WI38 (cell line): ENCODE data around the gene LY6G5C.

Source experiments
- H3K4me3 ChIP-seq: 2 replicates; pipeline ENCODE4 v1.5.1; 2011; ENCODE audit warnings: low read depth, mild to moderate bottlenecking, control low read depth, low read length
- CTCF ChIP-seq: IDR thresholded peaks from 2 replicates; pipeline ENCODE4 v1.5.1; 2012; ENCODE audit warnings: low read depth, mild to moderate bottlenecking, control low read depth, low read length

LY6G5C gene

DNA sequence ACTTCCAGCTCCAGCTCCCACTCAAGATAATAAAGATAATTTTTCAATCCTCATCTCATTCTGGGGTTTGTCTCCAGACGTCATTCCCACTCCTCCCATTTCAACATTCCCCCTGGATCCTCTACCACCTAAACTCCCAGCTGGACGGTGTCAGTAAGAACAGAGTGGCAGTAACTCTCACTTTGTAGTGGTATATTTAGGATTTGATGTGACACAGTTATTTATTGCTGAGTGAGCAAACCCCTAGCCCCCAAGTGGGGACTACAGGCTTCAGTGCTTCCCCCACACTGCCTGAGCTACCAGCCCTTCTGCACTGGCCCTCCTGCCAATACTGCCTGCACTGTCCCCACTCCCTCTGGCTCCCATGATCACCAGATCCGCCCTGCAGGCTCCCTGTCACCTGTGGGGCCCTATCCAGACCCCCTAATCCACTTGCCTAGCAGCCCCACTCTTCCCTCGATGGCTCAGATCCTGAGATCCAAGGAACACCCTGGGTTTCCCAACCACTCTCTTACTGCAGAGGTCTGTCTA, 22.6 kb downstream of the LY6G5C start:
- no peak for TF ChIP-seq CTCF
- no peak overlapping the region for H3K4me3 ChIP-seq

- TF ChIP-seq CTCF = no peak
- no peak overlapping the region for H3K4me3 ChIP-seq
Observed at GRCh38 chr6:31657406-31658157, 23.3 kb downstream of the LY6G5C start.

- no peak within 1 kb of the TSS for H3K4me3 ChIP-seq
Observed at GRCh38 chr6:31655349-31656237, 25.3 kb downstream of the LY6G5C start, which contains the start of gene APOM. TSS of gene APOM (plus strand) at chr6:31655894. CDS start at chr6:31655967, 73 bp downstream.

GRCh38 chr6:31654574-31655348, 26.1 kb downstream of the LY6G5C start:
- no peak for TF ChIP-seq CTCF

More at GRCh38 chr6:31655349-31656237, 25.3 kb downstream of the LY6G5C start, which contains the start of gene APOM:
- TF ChIP-seq CTCF = no peak

DNA sequence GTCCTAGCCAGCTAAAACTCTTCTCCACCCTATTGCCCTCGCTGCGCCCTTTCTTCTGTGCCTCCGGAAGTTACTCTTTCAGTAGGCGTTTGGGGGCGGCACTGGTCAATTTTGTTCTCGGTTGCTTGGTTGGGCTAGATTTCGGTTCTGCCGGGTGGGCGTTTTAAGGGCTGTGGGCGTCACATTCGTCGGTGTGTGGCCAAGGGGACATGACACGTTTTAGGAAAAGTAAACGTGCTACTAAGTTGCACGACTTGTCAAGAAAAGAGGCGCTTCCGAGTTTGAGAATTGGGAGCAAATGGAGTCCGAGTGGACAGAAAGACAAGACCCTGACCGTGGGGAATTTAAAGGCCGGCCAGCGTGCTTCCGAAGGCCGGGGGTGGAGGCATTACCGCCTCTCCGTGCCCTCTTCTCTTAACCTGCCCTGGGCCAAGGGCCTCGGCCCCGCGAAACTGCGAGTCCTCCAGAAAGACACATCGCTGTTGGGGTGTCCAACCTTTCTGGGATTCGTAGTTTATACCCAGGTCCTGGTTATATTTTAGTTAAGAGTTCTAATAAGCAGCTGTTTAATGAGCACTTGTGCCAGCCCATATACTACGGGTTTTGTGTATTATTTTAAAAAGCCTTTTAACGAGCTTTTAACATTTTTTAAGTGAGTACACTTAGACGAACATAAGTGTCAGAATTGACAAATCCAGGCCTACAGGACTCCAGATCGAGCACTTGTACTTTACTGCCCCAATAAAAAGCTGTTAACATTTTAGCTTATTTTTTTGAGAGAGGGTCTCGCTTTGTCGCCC, 27.7 kb downstream of the LY6G5C start:
- peak overlapping the region; percentile 80 for H3K4me3 ChIP-seq
- no peak for TF ChIP-seq CTCF

More at GRCh38 chr6:31654574-31655348, 26.1 kb downstream of the LY6G5C start:
- no peak overlapping the region for H3K4me3 ChIP-seq

- no peak for TF ChIP-seq CTCF
- peak overlapping the region; percentile 80 for H3K4me3 ChIP-seq
Observed at GRCh38 chr6:31651602-31652191, 29.2 kb downstream of the LY6G5C start.
